Left cardiac atrium (tissue), 4 donors: ENCODE data around the gene BABAM1. TPM values are rescaled to one million over a fixed set of nuclear protein-coding genes. Genes with fewer than 3 reads are reported as not detected.
A peak's percentile ranks its signal among the peaks of the same experiment; 100 is the strongest.
"Not testable (repeated sequence)": the region's sequence is repeated elsewhere in the genome, so short reads cannot be mapped to it uniquely, and the experiment has no call there.

Experiments
- ATAC-seq, 2 donors: fragments of 200-7000 bp; cut with Tn5 transposase; one replicate each; pipeline ENCODE4 v1.9.1; 2020; ENCODE audit warnings: mild to moderate bottlenecking in 2 of 2, moderate library complexity in 2 of 2
- DNase-seq: peaks from one replicate; pipeline ENCODE4 v3.0.0-alpha.2; 2020
- intact Hi-C, 2 donors: fragments of 100-400 bp; cut with DNase I; formaldehyde crosslinking; loops; one replicate each; pipeline versions ENCODE4 v1.14.1 to v1.15.1; 2022 to 2023
- total RNA-seq, 2 donors: library from RNA; stranded (reverse); fragmentation: NEBNext Ultra II Directional; extraction: Animal tissue kit (Norgen Biotek cat#: 25700); gene quantifications; one replicate each; pipeline ENCODE4 v1.2.1, GENCODE V29; 2021
- donor health status: DM: no; HTN: yes; CAD: no.
- donor health status: DM: no; HTN: yes; CAD: no; lungs with severe emphysema.
- donor health status: DM: yes; HTN: yes; CAD: no.
- donor health status: Dilated cardiomyopathy.

BABAM1 gene
- total RNA-seq, 2 donors from 2014 or later = 67.2 to 68.3 TPM

DNA sequence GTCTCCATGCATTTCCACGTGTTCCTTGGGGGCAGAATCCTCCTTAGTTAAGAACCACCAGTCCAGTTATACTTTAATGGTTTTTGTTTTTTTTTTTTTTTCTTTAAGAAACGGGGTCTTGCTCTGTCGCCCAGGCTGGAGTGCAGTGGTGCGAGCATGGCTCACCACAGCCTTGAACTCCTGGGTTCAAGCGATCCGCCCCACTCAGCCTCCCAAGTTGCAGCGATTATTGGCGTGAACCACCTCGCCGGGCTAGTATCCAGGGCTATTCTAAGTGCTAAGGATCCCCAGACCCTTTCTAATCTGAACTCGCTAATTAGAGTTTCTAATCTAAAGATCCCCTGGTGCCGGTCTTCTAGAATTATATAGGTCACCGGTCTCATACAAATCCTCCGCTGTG is 26.4 kb downstream of the BABAM1 start:
- no peak for ATAC-seq
- intact Hi-C loops = loop anchor here in 1 of 2 donors (5.0 kb wide), 1 partner anchor 94 kb away; no protein-coding TSS in a partner anchor
- DNase-seq = no peak

DNA sequence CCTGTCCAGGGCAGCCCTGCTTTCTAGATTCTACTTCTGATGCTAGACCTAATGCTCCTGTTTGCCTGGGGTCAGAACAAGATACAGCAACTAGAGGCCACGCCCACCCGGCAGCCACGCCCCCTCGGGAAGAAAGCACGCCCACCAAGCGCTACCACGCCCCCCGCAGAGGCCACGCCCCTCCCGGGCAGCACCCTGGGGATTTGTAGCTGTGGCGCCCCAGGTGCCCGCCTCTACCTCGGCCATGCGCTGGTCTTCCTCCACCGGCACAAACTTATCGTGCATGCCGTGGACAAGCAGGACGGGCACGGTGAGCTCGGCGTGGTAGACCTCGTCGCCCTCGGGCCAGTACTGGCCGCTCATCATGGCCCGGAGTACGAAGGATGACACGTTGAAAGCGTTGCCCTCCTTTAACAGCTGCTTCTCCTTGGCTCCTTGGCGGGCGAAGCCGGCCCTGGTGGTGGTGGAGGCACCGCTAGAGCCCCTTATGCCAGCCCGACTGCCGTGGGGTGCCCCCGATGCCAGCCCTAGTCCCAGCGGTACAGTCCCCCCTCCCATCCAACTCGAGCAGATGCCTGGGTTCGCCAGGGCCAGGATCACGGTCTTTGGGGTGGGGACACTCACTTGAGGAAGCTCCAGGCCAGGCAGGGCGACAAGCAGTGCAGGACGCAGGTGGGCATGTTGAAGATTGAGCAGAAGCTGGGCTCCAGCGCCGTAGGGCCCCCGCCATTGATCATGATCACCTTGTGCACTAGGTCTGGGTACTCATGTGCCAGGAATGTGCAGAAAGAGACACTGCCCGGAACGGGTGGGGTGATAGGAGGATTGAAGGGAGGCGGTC is 27.0 kb downstream of the BABAM1 start:
- intact Hi-C loops = loop anchor here in 1 of 2 donors (5.0 kb wide), 1 partner anchor 93 kb away; no protein-coding TSS in a partner anchor
- peak in 1 of 2 donors; percentile 10 for ATAC-seq
- DNase-seq = no peak

DNA sequence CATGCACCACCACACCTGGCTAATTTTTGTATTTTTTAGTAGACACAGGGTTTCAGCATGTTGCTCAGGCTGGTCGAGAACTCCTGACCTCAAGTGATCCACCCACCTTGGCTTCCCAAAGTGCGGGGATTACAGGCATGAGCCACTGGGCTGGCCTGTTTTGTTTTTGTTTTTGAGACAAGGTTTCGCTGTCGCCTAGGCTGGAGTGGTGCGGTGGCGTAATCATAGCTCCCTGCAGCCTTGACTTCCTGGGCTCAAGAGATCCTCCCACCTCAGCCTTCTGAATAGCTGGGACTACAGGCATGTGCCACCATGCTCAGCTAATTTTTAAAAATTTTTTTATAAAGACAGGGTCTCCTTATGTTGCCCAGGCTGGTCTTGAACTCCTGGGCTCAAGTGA is 28.3 kb downstream of the BABAM1 start:
- intact Hi-C loops = not testable (repeated sequence)

GRCh38 chr19:17296273-17296672 is 29.0 kb downstream of the BABAM1 start:
- ATAC-seq (no peak), DNase-seq (no peak)
- intact Hi-C loops = no loop called here

More for the DNA sequence above, 28.3 kb downstream of the BABAM1 start:
- DNase-seq, ATAC-seq: not testable (repeated sequence)

- intact Hi-C loops = no loop called here
- no peak for DNase-seq
- ATAC-seq = no peak
These were observed 29.7 kb downstream of the BABAM1 start for GRCh38 chr19:17296976-17297375.

DNA sequence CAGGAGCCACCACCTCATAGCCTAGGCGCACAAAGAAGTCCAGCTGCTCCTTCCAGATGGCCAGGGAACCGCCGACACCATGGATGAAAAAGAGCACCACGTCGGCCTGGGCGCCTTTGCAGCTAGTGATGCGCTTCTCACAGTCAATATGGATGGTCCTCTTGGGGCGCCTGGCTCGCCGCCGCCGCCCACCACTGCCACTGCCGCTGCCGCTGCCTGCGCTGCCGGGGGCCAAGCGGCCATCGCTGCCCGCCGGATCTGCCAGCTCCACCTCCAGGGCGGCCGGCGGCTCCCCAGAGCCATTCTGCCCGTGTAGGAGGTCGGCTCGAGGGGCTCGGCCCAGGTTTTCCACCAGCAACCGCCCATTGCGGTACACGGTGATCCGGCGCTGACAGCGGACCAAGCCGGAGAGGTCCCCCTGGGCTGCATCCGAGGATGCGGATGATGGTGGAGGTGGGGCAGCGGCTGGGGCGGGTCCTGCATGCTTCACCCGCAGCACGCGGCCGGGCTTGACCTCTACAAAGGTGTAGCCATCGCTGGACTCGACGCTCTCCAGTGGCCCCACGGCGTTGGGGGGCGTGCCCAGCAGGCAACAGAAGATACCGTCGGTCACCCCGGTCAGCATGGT is 33.9 kb downstream of the BABAM1 start:
- no peak for DNase-seq
- ATAC-seq = no peak
- intact Hi-C loops = loop anchor here in 1 of 2 donors (5.0 kb wide), 1 partner anchor 41 kb away; no protein-coding TSS in a partner anchor

DNA sequence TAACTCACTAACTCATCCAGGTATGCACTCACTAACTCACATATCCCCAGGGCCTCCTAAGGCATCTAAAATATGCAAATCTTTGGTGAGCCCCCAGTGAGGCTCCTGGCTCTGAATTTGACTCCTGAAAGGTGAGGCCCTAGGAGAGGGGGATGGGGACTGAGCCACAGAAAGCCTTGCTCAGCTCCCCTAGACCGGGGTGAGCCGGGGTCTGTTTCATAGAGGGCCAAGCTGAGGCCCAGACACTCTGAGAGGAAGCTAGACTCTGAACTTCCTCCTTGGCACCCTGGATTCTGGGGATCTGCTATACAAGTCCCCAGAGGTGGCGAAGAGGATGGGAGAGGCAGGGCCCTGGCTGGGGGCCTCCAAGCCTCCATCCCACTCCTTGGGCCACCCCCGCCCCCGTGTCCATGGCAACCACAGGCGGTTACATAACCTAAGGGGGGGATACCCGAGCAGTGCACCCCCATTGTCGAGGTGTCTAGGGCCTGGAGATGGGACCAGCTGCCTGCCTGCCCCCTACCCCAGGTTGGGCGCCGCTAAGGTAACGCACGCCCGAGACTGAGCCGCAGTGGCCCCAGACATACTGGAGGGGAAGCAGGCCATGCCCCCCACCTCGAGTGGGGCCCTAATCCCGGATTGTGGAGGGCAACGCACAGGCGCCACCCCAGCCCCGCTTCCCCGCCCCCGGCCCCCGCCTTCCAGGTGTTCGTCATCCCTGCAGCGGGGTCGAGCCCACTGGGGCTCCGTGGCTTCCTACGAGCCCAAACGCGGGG is 35.3 kb downstream of the BABAM1 start:
- ATAC-seq (no peak), DNase-seq (no peak)
- intact Hi-C loops = loop anchor here in 1 of 2 donors (5.0 kb wide), 1 partner anchor 40 kb away; no protein-coding TSS in a partner anchor

DNA sequence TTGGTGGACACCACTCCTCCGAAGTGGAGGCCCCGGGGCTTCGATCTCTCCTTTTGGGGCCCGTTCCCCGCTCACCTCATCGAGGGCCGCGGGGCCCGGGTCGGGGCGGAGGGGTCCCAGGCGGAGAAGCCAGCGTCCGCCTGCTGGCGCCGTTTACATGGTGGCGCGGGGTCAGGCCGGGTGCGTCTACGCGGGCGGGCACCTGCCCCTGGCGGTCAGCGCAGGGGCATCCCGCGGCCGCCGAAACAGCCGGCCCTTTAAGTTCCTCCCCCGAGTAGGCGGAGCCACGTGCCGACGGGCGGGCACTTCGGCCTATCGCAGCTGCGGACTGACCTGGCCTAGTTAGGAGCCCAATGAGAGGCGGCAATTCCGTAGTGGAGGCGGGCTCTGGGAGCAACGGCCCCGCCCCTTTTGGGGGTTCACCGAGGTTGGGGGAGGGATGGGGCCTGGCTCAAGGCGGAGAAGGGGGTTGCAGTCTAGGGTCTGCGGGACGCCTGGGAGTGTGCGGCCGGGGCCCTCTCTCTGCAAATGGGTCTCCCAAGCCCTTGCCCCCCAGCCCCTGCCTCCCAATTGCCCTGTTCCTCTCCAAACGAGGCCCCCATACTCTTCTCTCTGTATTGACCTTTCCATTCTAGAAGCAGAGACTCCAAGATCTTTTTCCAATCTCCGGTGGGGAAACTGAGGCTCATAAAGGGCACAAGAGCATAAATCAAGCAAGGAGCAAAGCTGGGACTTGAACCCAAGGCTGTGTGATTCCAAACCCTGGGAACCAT is 36.1 kb downstream of the BABAM1 start, which contains the start of gene ABHD8:
Gene ABHD8 (minus strand): TSS at position 259 of the 773 bp plus-strand sequence. CDS start 1,809 bp downstream, outside the sequence.
- ATAC-seq (peak; percentile 86 to 89), DNase-seq (peak; percentile 97)
- intact Hi-C loops = loop anchor here in 1 of 2 donors (5.0 kb wide), 1 partner anchor 39 kb away; no protein-coding TSS in a partner anchor

DNA sequence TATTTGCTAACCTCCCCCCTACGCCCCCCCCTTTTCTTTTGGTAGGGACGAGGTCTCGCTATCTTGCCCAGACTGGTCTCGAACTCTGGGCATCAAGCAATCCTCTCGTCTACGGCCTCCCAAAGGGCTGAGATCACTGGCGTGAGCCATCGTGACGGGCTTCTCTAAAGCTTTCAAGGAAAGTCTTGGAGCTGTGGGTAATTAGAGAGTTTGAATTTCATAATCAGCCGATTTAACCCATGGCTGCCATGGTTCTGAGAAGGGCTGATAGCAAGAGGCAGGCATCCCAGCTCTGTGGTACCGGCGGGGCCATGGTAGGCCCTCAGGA is 36.7 kb downstream of the BABAM1 start:
- intact Hi-C loops = loop anchor here in 1 of 2 donors (5.0 kb wide), 1 partner anchor 38 kb away; no protein-coding TSS in a partner anchor
- ATAC-seq = no peak
- DNase-seq = no peak

- no peak for ATAC-seq
- intact Hi-C loops = loop anchor here in 1 of 2 donors (5.0 kb wide), 1 partner anchor 38 kb away; no protein-coding TSS in a partner anchor
- no peak for DNase-seq
These were observed 37.4 kb downstream of the BABAM1 start for GRCh38 chr19:17304386-17305215.

DNA sequence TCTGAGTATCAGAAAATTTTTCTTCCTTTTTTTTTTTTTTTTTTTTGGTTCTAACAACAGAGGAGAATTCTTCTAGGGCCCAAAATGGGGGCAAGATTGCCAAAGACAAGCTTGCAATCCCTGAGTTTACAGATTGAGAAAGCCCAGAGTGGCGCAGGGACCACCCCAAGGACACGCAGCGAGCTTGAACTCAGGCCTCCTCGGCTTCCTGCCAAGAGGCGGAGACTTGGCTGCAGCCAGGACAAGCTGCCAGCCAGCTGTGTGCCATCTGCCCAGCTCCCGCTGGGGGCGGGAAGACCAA is 37.9 kb downstream of the BABAM1 start:
- DNase-seq (no peak), ATAC-seq (no peak)
- intact Hi-C loops = no loop called here

DNA sequence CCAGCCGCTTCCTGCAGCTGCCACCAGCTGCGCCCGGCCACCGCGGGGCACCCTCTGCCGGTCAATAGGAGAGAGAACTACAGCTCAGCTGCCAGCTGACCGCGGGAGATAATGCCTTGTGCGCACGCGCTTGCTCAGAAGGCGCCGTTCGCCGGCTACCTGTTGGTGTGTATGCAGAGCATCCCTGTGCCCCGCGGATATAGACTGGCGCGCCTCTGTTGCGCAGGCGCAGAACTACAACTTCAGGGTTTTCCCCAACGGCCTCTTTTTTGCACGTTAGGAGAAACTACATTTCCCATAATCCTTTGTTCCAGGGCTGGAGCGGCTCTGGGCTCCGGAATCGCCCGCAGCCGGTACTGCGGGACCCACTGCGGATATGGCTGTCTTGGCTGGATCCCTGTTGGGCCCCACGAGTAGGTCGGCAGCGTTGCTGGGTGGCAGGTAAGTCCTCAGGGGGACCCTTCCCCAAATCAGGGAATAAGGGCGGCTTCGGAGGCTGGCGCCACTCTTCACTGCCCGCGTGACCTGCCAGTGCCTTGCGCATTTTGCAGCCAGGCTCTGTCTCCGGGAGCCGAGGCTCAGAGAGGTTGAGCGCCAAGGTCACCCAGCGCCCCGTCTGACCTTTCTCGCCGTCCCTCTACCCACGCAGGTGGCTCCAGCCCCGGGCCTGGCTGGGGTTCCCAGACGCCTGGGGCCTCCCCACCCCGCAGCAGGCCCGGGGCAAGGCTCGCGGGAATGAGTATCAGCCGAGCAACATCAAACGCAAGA is 38.5 kb downstream of the BABAM1 start, which contains the start of gene MRPL34:
Gene MRPL34 (plus strand): TSS at position 356 of the 768 bp plus-strand sequence. CDS start 21 bp downstream, at position 377.
- DNase-seq (peak; percentile 96), ATAC-seq (peak; percentile 67 to 75)
- intact Hi-C loops = no loop called here

GRCh38 chr19:17306285-17306714 is 39.1 kb downstream of the BABAM1 start:
- intact Hi-C loops = no loop called here
- ATAC-seq (no peak), DNase-seq (no peak)

GRCh38 chr19:17307876-17308377 is 40.7 kb downstream of the BABAM1 start:
- intact Hi-C loops = no loop called here
- DNase-seq = no peak
- ATAC-seq = no peak

DNA sequence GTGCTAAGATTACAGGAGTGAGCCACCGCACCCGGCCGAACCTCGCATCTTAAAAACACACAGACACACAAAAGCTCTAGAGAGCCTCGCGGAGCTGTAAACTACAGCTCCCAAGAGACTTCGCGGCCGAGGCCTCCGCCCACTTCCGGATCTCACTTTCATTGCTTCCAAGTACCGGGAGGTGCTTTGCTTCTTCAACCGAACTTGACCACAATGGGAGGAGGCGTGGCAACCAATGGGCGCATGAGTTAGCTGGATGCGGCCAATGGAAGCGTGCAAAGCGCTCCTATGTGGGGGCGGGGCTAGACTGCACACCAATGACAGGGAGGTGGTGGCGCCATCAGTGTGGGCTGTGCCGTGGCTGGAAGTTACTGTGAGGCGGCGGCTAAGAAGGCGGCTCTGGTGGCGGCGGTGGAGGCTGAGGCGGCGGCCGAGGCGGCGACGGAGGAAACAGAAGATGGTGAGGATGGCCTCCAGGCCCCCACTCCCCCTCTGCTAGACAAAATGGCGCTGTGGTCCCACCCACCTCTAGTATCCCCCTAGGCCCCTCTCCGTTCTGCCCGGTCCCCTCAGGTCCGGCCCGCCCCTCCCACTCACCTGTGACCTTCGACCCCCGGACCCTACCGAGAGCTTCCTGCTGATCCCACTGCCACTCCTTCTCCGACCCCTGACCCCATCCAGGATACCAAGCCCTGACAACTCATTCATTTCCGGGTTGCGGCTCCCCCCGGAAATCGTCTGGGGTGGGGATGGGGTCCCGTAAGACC is 42.1 kb downstream of the BABAM1 start, which contains the start of gene DDA1:
Gene DDA1 (plus strand): TSS at position 366 of the 767 bp plus-strand sequence. CDS start 92 bp downstream, at position 458.
- ATAC-seq (peak; percentile 88 to 89), DNase-seq (peak; percentile 100)
- intact Hi-C loops = no loop called here

- intact Hi-C loops = no loop called here
- no peak for ATAC-seq
These were observed 42.8 kb downstream of the BABAM1 start for GRCh38 chr19:17309965-17310461.

More at GRCh38 chr19:17309965-17310461, 42.8 kb downstream of the BABAM1 start:
- DNase-seq = no peak
